BLaER1 treated with 17β-estradiol and CSF1 and Interleukin-3, amounts not matched to agents 10 nM and 100 nM (cell line): ENCODE measurements around the gene STOM.

Experiments used
- H3K27ac ChIP-seq, 11 experiments: shearing (Covaris generic); formaldehyde crosslinking; 2 replicates each; pipeline ENCODE4 v1.8.1; 2022
- H3K27me3 ChIP-seq, 11 experiments: shearing (Covaris generic); formaldehyde crosslinking; 2 replicates each; pipeline ENCODE4 v1.8.1; 2022
- H3K36me3 ChIP-seq, 11 experiments: shearing (Covaris generic); formaldehyde crosslinking; 2 replicates each; pipeline ENCODE4 v1.8.1; 2022
- H3K4me1 ChIP-seq, 10 experiments: shearing (Covaris generic); formaldehyde crosslinking; 2 replicates each; pipeline ENCODE4 v1.8.1; 2022
- H3K4me2 ChIP-seq, 11 experiments: shearing (Covaris generic); formaldehyde crosslinking; 2 replicates each; pipeline ENCODE4 v1.8.1; 2022
- H3K4me3 ChIP-seq, 10 experiments: shearing (Covaris generic); formaldehyde crosslinking; 2 replicates each; pipeline ENCODE4 v1.8.1; 2022
- H3K9ac ChIP-seq, 11 experiments: shearing (Covaris generic); formaldehyde crosslinking; 2 replicates each; pipeline ENCODE4 v1.8.1; 2022
- H3K9me3 ChIP-seq, 11 experiments: shearing (Covaris generic); formaldehyde crosslinking; replicated peaks in 1 of 11; 2 replicates each; pipeline ENCODE4 v1.8.1; 2022
- H4K20me1 ChIP-seq, 11 experiments: shearing (Covaris generic); formaldehyde crosslinking; 2 replicates each; pipeline ENCODE4 v1.8.1; 2022
- Cebpa-rat ChIP-seq, 11 experiments: shearing (Covaris generic); IDR thresholded peaks; 2 replicates each; pipeline ENCODE4 v1.8.1; 2022

Gene STOM

DNA sequence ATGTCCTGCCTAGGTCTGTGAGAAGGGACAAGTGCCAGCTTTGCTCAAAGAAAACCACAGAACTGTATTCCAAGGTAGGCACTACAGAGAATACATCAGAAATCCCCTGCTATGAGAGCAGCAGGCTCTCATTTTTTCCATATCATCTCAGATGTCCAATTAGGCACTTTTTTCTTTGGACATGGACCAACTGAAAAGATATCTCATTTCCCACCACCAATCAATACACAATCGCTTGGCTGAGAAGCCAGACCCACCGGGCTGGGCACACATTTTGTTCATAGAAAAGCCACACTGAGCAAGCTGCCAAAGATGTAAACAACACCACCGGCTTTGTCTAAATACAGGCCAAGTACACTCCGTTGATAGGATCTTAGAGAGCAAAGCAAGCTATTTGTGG lies 25.9 kb downstream of the STOM start:
- Histone ChIP-seq H3K4me1 (peaks cover 0 to 4% (median 0%) of the 10 kb centered on the region in 10 experiments; a peak in 4 of 20 replicates), H3K4me2 (no peak overlapping the region), H3K9me3 (no peaks in the 10 kb centered on the region), H4K20me1 (no peaks in the 10 kb centered on the region), H3K36me3 (no peaks in the 10 kb centered on the region), H3K9ac (no peak overlapping the region), H3K27ac (no peak overlapping the region), H3K4me3 (no peak overlapping the region), H3K27me3 (no peaks in the 10 kb centered on the region)
- TF ChIP-seq Cebpa-rat (IDR thresholded peaks at IDR 0.05) = no peak

DNA sequence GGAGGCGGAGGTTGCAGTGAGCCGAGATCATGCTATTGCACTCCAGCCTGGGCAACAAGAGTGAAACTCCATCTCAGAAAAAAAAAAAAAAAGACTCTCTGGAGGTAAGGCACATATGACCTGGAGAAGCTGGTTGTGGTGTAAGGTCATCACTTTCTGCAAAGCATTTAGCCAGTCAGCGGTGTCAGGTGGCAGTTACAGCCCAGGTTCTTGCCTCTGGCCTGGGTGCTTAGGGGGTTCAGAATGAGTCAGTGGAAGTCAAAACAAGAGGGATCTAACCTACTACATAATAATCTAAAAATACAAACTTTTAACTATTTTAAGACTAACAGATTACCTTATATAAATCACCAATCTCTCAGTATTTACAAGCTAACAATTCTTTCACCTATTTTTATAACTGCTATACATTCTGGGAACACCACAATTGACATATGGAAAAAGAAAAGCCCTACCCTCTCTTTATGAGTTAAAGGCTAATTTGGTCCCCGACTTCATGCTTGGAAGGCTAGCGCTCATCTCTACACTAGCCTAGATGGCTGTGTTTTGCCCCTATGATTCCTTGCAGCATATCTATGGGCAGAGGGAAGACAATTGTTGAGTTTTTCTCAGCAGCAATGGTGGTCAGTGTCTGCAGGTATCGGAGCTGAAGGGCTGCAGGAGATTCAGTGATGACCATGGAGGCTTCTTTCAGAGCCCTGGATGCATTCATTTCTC lies 29.2 kb downstream of the STOM start:
- Histone ChIP-seq H3K27me3 (no peaks in the 10 kb centered on the region), H3K4me1 (peaks cover 7 to 18% (median 13%) of the 10 kb centered on the region in 10 experiments; a peak in 18 of 20 replicates), H3K4me3 (no peak overlapping the region), H3K9me3 (no peaks in the 10 kb centered on the region), H4K20me1 (no peaks in the 10 kb centered on the region), H3K27ac (no peak overlapping the region), H3K9ac (no peak overlapping the region), H3K4me2 (no peak overlapping the region), H3K36me3 (peaks cover 0 to 9% (median 0%) of the 10 kb centered on the region in 11 experiments; a peak in 2 of 22 replicates)
- TF ChIP-seq Cebpa-rat (IDR thresholded peaks at IDR 0.05) = no peak

DNA sequence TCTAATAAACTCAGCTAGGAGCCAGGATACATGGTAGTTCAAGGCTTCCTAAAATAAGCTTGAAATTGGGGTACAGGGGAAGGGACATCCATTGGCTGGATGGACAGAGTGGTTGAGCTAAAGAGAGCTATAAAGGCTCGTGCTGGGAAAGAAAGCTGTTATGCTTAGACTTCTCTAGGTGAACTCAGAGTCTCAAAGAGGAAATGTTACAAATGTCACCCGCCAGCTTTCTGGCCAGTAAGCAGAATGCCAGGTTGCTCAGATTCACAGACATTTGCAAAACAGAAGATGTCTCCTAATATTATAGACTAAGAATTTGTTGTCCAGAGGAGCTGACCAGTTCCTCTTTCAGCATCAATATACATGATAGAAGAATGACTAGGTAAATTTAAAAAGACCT lies 30.6 kb downstream of the STOM start:
- no peak overlapping the region for H3K4me3 ChIP-seq
- H3K36me3 ChIP-seq = peaks cover 0 to 23% (median 0%) of the 10 kb centered on the region in 11 experiments; a peak in 4 of 22 replicates
- no peak for TF ChIP-seq Cebpa-rat (IDR thresholded peaks at IDR 0.05)
- H3K27ac ChIP-seq = no peak overlapping the region
- H3K27me3 ChIP-seq = no peaks in the 10 kb centered on the region
- no peaks in the 10 kb centered on the region for H3K9me3 ChIP-seq
- no peak overlapping the region for H3K9ac ChIP-seq
- peaks cover 0 to 1% (median 0%) of the 10 kb centered on the region in 11 experiments; a peak in 1 of 22 replicates for H4K20me1 ChIP-seq
- H3K4me1 ChIP-seq = peaks cover 7 to 32% (median 27%) of the 10 kb centered on the region in 10 experiments; a peak in 19 of 20 replicates
- H3K4me2 ChIP-seq = no peak overlapping the region

DNA sequence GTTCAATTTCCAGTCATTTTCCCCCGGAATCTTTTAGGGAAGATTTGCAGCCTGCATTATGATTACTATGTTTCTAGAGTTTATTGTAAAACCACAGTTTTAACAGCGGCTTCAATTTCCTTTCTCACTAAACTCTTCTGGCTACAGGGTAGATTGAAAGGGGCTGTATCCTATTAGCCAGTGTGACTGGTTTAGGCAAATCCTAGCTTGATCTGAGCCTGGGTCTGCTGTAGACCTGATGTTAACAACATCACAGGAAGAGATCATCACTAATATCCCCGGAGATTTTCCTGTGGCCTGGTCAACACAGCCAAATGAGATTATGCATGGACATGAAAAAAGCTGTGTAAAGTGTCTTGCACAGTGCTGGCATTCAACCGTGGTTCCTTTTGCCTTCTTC lies 33.4 kb downstream of the STOM start:
- Histone ChIP-seq H3K4me1 (peaks cover 7 to 50% (median 39%) of the 10 kb centered on the region in 10 experiments), H4K20me1 (peaks cover 0 to 9% (median 0%) of the 10 kb centered on the region in 11 experiments; a peak in 2 of 22 replicates), H3K27me3 (no peaks in the 10 kb centered on the region), H3K4me3 (no peak overlapping the region), H3K9ac (no peak overlapping the region), H3K9me3 (no peaks in the 10 kb centered on the region), H3K36me3 (peaks cover 0 to 51% (median 10%) of the 10 kb centered on the region in 11 experiments; a peak in 15 of 22 replicates), H3K4me2 (peak overlapping the region in 9 of 11 experiments; percentile 0 to 82 (median 62); a peak in 15 of 22 replicates), H3K27ac (0 out of 22 replicates have a peak overlapping the region, but pooled peaks of 1 of the 11 experiments have one; percentile 20)
- no peak for TF ChIP-seq Cebpa-rat (IDR thresholded peaks at IDR 0.05)

DNA sequence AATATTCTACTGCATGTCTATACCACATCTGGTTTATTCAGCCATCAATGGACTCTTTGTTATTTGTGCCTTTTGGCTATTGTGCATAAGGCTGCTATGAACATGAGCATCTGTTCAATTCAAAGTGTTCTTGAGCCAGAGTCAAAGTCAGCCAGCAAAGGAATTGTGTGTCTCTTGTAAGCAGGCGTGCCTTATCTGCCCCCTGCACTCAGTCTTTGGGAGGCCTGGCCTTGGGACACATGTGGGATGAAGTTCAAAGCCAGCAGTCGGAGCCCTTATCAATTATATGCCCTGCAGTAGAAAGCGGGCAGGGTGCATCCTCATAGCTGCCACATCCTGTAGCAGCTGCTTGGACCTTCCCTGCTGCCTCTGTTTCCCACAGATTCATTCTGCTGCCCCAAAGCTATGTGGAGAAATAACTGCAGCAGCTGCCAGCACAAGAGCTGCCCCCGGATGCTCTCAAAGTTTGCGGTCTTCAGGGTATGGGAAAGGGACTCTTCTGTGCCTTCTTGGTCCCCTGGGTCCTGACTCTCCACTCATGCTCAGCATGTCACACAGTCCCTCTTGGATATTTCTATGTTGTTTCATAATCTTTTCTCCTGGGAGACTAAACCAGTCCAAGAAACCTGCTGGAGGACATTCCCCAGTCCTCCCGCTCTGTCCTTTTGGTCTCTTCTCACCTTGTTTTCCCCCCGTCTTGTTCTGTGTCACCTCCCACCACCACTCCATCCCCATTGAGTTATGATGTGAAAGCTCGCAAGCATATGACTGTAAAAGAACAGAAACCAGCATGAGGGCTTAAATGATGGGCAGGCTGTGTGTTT lies 35.9 kb downstream of the STOM start:
- peak in 3 of 11 experiments; percentile 6 to 50 (median 13); a peak in 1 of 22 replicates for TF ChIP-seq Cebpa-rat (IDR thresholded peaks at IDR 0.05)
- H3K9ac ChIP-seq = peak overlapping the region in 3 of 11 experiments; percentile 1 to 48 (median 13); a peak in 5 of 22 replicates
- H3K4me1 ChIP-seq = peaks cover 4 to 50% (median 39%) of the 10 kb centered on the region in 10 experiments
- no peak overlapping the region for H3K4me3 ChIP-seq
- peak overlapping the region in 9 of 11 experiments; percentile 50 to 82 (median 71); a peak in 18 of 22 replicates for H3K4me2 ChIP-seq
- H3K9me3 ChIP-seq = no peaks in the 10 kb centered on the region
- H3K27me3 ChIP-seq = no peaks in the 10 kb centered on the region
- peak overlapping the region in 5 of 11 experiments; percentile 31 to 69 (median 60); a peak in 9 of 22 replicates for H3K27ac ChIP-seq
- H3K36me3 ChIP-seq = peaks cover 10 to 76% (median 35%) of the 10 kb centered on the region in 11 experiments; a peak in 20 of 22 replicates
- H4K20me1 ChIP-seq = peaks cover 0 to 9% (median 0%) of the 10 kb centered on the region in 11 experiments; a peak in 3 of 22 replicates

DNA sequence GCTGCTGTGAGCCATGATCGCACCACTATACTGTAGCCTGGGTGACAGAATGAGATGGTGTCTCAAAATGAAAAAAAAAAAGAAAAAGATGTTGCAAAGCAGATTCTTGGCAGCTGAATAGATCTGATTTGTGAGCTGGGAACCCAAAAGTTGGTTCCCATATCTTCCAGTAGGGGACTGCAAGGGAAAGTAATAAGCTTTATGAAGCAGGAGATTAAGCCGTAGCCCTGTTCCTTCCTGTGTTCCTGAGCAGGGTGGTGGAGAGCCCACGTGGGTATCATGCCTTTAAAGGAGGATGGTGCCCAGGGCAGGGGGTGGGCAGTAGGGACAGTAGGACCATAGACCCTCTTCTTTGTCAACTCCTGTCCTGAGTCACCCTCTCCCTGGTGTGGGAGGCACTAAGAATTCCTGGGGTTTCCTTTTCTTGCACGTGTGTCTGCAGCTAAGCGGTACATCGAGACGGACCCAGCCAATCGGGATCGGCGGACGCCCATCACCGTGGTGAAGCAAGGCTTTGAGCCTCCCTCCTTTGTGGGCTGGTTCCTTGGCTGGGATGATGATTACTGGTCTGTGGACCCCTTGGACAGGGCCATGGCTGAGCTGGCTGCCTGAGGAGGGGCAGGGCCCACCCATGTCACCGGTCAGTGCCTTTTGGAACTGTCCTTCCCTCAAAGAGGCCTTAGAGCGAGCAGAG lies 37.9 kb downstream of the STOM start:
- Histone ChIP-seq H3K4me1 (peaks cover 0 to 49% (median 37%) of the 10 kb centered on the region in 10 experiments; a peak in 16 of 20 replicates), H3K9me3 (no peaks in the 10 kb centered on the region), H3K4me2 (no peak overlapping the region), H3K4me3 (no peak overlapping the region), H4K20me1 (peaks cover 0 to 9% (median 0%) of the 10 kb centered on the region in 11 experiments; a peak in 3 of 22 replicates), H3K36me3 (peaks cover 24 to 93% (median 54%) of the 10 kb centered on the region in 11 experiments; a peak in 21 of 22 replicates), H3K27ac (peak overlapping the region in 2 of 11 experiments; percentile 19 to 34; a peak in 5 of 22 replicates), H3K9ac (no peak overlapping the region; a peak in 1 of 22 replicates), H3K27me3 (no peaks in the 10 kb centered on the region)
- TF ChIP-seq Cebpa-rat (IDR thresholded peaks at IDR 0.05) = no peak

DNA sequence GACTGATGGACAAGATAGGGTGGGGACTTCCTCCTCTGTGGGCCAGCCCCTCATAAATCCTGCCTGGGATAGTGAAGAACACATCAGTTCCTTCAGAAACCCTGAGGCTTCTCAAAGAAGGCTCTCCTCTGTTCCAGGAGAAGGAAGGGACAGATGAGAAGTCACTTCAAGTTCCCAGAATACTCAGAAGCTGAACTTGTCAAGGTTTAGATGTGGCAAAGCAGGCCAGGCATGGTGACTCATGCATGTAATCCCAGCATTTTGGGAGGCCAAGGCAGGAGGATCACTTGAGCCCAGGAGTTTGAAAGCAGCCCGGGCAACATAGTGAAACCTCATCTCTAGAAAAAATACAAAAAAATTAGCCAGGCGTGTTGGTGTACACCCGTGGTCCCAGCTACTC lies 38.5 kb downstream of the STOM start:
- Histone ChIP-seq H3K4me3 (no peak overlapping the region), H3K27ac (peak overlapping the region in 1 of 11 experiments; percentile 34; a peak in 2 of 22 replicates), H3K27me3 (no peaks in the 10 kb centered on the region), H3K9ac (no peak overlapping the region), H3K4me1 (peaks cover 0 to 43% (median 31%) of the 10 kb centered on the region in 10 experiments; a peak in 16 of 20 replicates), H3K9me3 (no peaks in the 10 kb centered on the region), H3K36me3 (peaks cover 28 to 99% (median 60%) of the 10 kb centered on the region in 11 experiments; a peak in 21 of 22 replicates), H3K4me2 (no peak overlapping the region), H4K20me1 (peaks cover 0 to 9% (median 0%) of the 10 kb centered on the region in 11 experiments; a peak in 3 of 22 replicates)
- no peak for TF ChIP-seq Cebpa-rat (IDR thresholded peaks at IDR 0.05)
